IMR-90 (cell line): ENCODE results near the gene FMN1. TPM values are rescaled to one million over a fixed set of nuclear protein-coding genes. Genes with fewer than 3 reads are reported as not detected.

ENCODE experiments used
- ATAC-seq: fragments of 200-7000 bp; cut with Tn5 transposase; 2 replicates; pipeline ENCODE4 v1.9.1; 2020; ENCODE audit warnings: low read depth, mild to moderate bottlenecking, moderate library complexity
- BruUV-seq: library from RNA; stranded (reverse); fragments of 400-500 nt; replicated peaks from 2 replicates; lab custom pipeline; 2021; lab: Mats Ljungman, UMichigan
- CTCF ChIA-PET: fragments of 300-600 bp; formaldehyde crosslinking; extraction: SDS; loops from one replicate; lab custom pipeline; 2021; ENCODE audit warnings: antibody characterized with exemption; lab: Yijun Ruan, JAX
- POLR2A ChIA-PET: fragments of 300-600 bp; sonication (Branson Sonifier 250); formaldehyde crosslinking; loops from one replicate; lab custom pipeline; 2022; ENCODE audit warnings: antibody characterized with exemption; ENCODE audit not compliant: unreplicated experiment; lab: Charles Lee
- DNase-seq: peaks from one replicate; pipeline ENCODE4 v3.0.0; 2013
- H2AFZ ChIP-seq: replicated peaks from 2 replicates; pipeline ENCODE3; 2013; ENCODE audit warnings: low read length, mild to moderate bottlenecking; ENCODE audit not compliant: poor library complexity
- H2AK5ac ChIP-seq: 2 replicates; pipeline ENCODE4 v1.6.1; 2013; ENCODE audit warnings: low read depth, low read length, inconsistent platforms
- H2AK9ac ChIP-seq: replicated peaks from 2 replicates; pipeline ENCODE3; 2013; ENCODE audit warnings: mild to moderate bottlenecking, low read depth, low read length, moderate library complexity; ENCODE audit not compliant: poor library complexity
- H2BK120ac ChIP-seq: 2 replicates; pipeline ENCODE4 v1.6.1; 2013; ENCODE audit warnings: low read depth, low read length, inconsistent platforms
- H2BK15ac ChIP-seq: 3 replicates; pipeline ENCODE4 v1.6.1; 2013; ENCODE audit warnings: low read depth, low read length, inconsistent platforms
- H2BK20ac ChIP-seq: 2 replicates; pipeline ENCODE4 v1.6.1; 2013; ENCODE audit warnings: low read depth, mild to moderate bottlenecking, inconsistent platforms, low read length, moderate library complexity
- H2BK5ac ChIP-seq: 2 replicates; pipeline ENCODE4 v1.6.1; 2013; ENCODE audit warnings: mild to moderate bottlenecking, low read depth, low read length, inconsistent platforms; ENCODE audit not compliant: poor library complexity, severe bottlenecking
- H3K14ac ChIP-seq: replicated peaks from 2 replicates; pipeline ENCODE4 v1.6.1; 2013; ENCODE audit warnings: low read depth, low read length, inconsistent platforms
- H3K18ac ChIP-seq: 2 replicates; pipeline ENCODE4 v1.6.1; 2013; ENCODE audit warnings: low read depth, low read length, control low read depth
- H3K23ac ChIP-seq: 2 replicates; pipeline ENCODE4 v1.6.1; 2013; ENCODE audit warnings: low read depth, low read length, inconsistent platforms
- H3K27ac ChIP-seq: 2 replicates; pipeline ENCODE4 v1.5.1; 2013; ENCODE audit warnings: mild to moderate bottlenecking, control low read depth, low read length; ENCODE audit not compliant: insufficient read depth
- H3K27me3 ChIP-seq: 2 replicates; pipeline ENCODE4 v1.6.1; 2013; ENCODE audit warnings: low read length; ENCODE audit not compliant: control insufficient read depth, insufficient read depth
- H3K36me3 ChIP-seq: 2 replicates; pipeline ENCODE4 v1.6.1; 2013; ENCODE audit warnings: low read length, mixed read lengths; ENCODE audit not compliant: control insufficient read depth, insufficient read depth
- H3K4ac ChIP-seq: 2 replicates; pipeline ENCODE4 v1.6.1; 2013; ENCODE audit warnings: low read depth, low read length, inconsistent platforms
- H3K4me1 ChIP-seq: 2 replicates; pipeline ENCODE4 v1.6.1; 2013; ENCODE audit warnings: low read length, mixed read lengths; ENCODE audit not compliant: control insufficient read depth, insufficient read depth
- H3K4me2 ChIP-seq: 2 replicates; pipeline ENCODE4 v1.6.1; 2013; ENCODE audit warnings: low read depth, mild to moderate bottlenecking, control low read depth, low read length, moderate library complexity
- H3K4me3 ChIP-seq: 2 replicates; pipeline ENCODE4 v1.5.1; 2013; ENCODE audit warnings: low read depth, mild to moderate bottlenecking, control low read depth, low read length, moderate library complexity; ENCODE audit not compliant: insufficient read depth
- H3K56ac ChIP-seq: 2 replicates; pipeline ENCODE4 v1.6.1; 2013; ENCODE audit warnings: low read length, inconsistent platforms; ENCODE audit not compliant: insufficient read depth; ENCODE audit errors: extremely low read depth
- H3K79me1 ChIP-seq, 2 experiments: 2 replicates each; pipeline ENCODE4 v1.6.1; 2013; ENCODE audit warnings: low read length in 2 of 2, inconsistent platforms in 1 of 2, low read depth in 1 of 2
- H3K9ac ChIP-seq: 2 replicates; pipeline ENCODE4 v1.6.1; 2013; ENCODE audit warnings: low read depth, low read length, control low read depth
- H3K9me1 ChIP-seq: 2 replicates; pipeline ENCODE4 v1.6.1; 2013; ENCODE audit warnings: low read length, inconsistent platforms; ENCODE audit not compliant: insufficient read depth
- H3K9me3 ChIP-seq: 2 replicates; pipeline ENCODE4 v1.6.1; 2013; ENCODE audit warnings: low read length; ENCODE audit not compliant: control insufficient read depth, insufficient read depth
- H4K20me1 ChIP-seq: 2 replicates; pipeline ENCODE4 v1.6.1; 2013; ENCODE audit warnings: low read length, inconsistent platforms; ENCODE audit not compliant: insufficient read depth
- H4K5ac ChIP-seq: 2 replicates; pipeline ENCODE4 v1.6.1; 2013; ENCODE audit warnings: mild to moderate bottlenecking, low read depth, low read length, control low read depth
- H4K8ac ChIP-seq, 2 experiments: 2 replicates each; pipeline ENCODE4 v1.6.1; 2013; ENCODE audit warnings: low read depth in 2 of 2, low read length in 2 of 2, control low read depth in 1 of 2, inconsistent platforms in 1 of 2
- H4K91ac ChIP-seq: 2 replicates; pipeline ENCODE4 v1.6.1; 2013; ENCODE audit warnings: low read depth, low read length, inconsistent platforms; ENCODE audit not compliant: insufficient read depth
- BHLHE40 ChIP-seq: fragments of 150-350 bp; IDR thresholded peaks from 2 replicates; pipeline ENCODE4 v1.6.1; 2016; ENCODE audit warnings: mild to moderate bottlenecking, low read depth, low read length
- CTCF ChIP-seq: conservative IDR thresholded peaks from 2 replicates; pipeline ENCODE4 v1.5.1; 2012; ENCODE audit warnings: mild to moderate bottlenecking, low read depth, low read length, improper control_type of control experiment
- FOS ChIP-seq: fragments of 150-350 bp; IDR thresholded peaks from 2 replicates; pipeline ENCODE4 v1.6.1; 2016; ENCODE audit warnings: low read depth, low read length
- MAFK ChIP-seq: IDR thresholded peaks from 2 replicates; pipeline ENCODE4 v1.6.1; 2012; ENCODE audit warnings: low read depth, low read length, improper control_type of control experiment
- POLR2A ChIP-seq: IDR thresholded peaks from 2 replicates; pipeline ENCODE4 v1.6.1; 2012; ENCODE audit warnings: mild to moderate bottlenecking, low read depth, low read length
- RAD21 ChIP-seq: IDR thresholded peaks from 2 replicates; pipeline ENCODE4 v1.6.1; 2012; ENCODE audit warnings: low read length, improper control_type of control experiment
- RCOR1 ChIP-seq: IDR thresholded peaks from 2 replicates; pipeline ENCODE4 v1.6.1; 2012; ENCODE audit warnings: mild to moderate bottlenecking, low read length, improper control_type of control experiment; ENCODE audit not compliant: insufficient replicate concordance
- RFX5 ChIP-seq: IDR thresholded peaks from 2 replicates; pipeline ENCODE4 v1.8.0; 2012; ENCODE audit warnings: low read depth, mild to moderate bottlenecking, low read length, moderate library complexity
- SMC3 ChIP-seq: fragments of 150-350 bp; IDR thresholded peaks from 2 replicates; pipeline ENCODE4 v1.6.1; 2016; ENCODE audit warnings: low read depth, mild to moderate bottlenecking, antibody characterized with exemption, low read length, moderate library complexity
- USF2 ChIP-seq: fragments of 150-350 bp; IDR thresholded peaks from 2 replicates; pipeline ENCODE4 v1.6.1; 2017; ENCODE audit warnings: mild to moderate bottlenecking, antibody characterized with exemption, low read length, low read depth
- WGBS, 2 experiments: methylation state at CpG; one replicate each; pipeline versions ENCODE4 v1.1.5 to v1.1.7; 2013; ENCODE audit warnings: missing lambda C conversion rate in 2 of 2; ENCODE audit not compliant: insufficient read length in 1 of 2; ENCODE audit errors: extremely low coverage in 2 of 2; 5-methylcytosine and 5-hydroxymethylcytosine counted together
- dilution Hi-C: fragments of 300-500 bp; cut with HindIII; formaldehyde crosslinking; loops from one replicate; pipeline ENCODE4 v1.14.3; 2018; ENCODE audit warnings: low sequenced_read_pairs; ENCODE audit not compliant: unreplicated experiment
- in situ Hi-C: fragments of 300-500 bp; cut with MboI; formaldehyde crosslinking; loops from 3 replicates; pipeline ENCODE4 v1.14.3; 2019; ENCODE audit warnings: low sequenced_read_pairs, inconsistent platforms, mixed read lengths
- intact Hi-C: fragments of 100-400 bp; cut with micrococcal nuclease; formaldehyde crosslinking; loops from 2 replicates; pipeline ENCODE4 v1.10.0; 2022
- polyA plus RNA-seq, 3 experiments: library from polyadenylated mRNA; depleted of rRNA; stranded (reverse); fragments of >200 nt; gene quantifications; 2 replicates each; pipeline ENCODE4 v1.2.3, GENCODE V29; 2012; ENCODE audit warnings: low replicate concordance in 1 of 3
- total RNA-seq: library from RNA; depleted of rRNA; stranded (reverse); fragments of >200 nt; gene quantifications from 2 replicates; pipeline ENCODE4 v1.2.3, GENCODE V29; 2012

The FMN1 gene
- total and polyA plus RNA-seq, 2 of the 4 experiments (the other 2 are of a cell fraction) = 7.3 to 17.6 TPM

GRCh38 chr15:32987067-32987466, 207.4 kb downstream of the FMN1 start:
- no peak for DNase-seq
- H3K9me1 ChIP-seq = peaks cover 7% of the 10 kb centered on the region; the same call in 1 of the 2 replicates
- peak overlapping the region; percentile 7; the same call in 1 of the 2 replicates for H3K4me2 ChIP-seq
- 0 out of 2 replicates have a peak overlapping the region, but pooled peaks have one; percentile 20 for H3K23ac ChIP-seq
- ChIA-PET POLR2A (no interaction called here), CTCF (interaction anchor here (1.4 kb wide), 1 partner anchor 325 kb away, joined by 3 read pairs; no protein-coding TSS in a partner anchor)
- no TSS peak for BruUV-seq
- H4K8ac ChIP-seq = peak overlapping the region; percentile 24 to 83; a peak in 3 of 4 replicates
- no peaks in the 10 kb centered on the region for H3K27me3 ChIP-seq
- H3K27ac ChIP-seq = peak overlapping the region; percentile 86
- peaks cover 32 to 73% of the 10 kb centered on the region in 2 experiments for H3K79me1 ChIP-seq
- peak overlapping the region; percentile 52; the same call in 1 of the 2 replicates for H2AK5ac ChIP-seq
- peak overlapping the region; percentile 66 for H2BK120ac ChIP-seq
- in situ Hi-C loops (no loop called here), intact Hi-C loops (loop anchor here (2.0 kb wide), 1 partner anchor 114 kb away; no protein-coding TSS in a partner anchor), dilution Hi-C loops (no loop called here)
- H3K4ac ChIP-seq = peak overlapping the region; percentile 68
- peak overlapping the region; percentile 66 for H3K14ac ChIP-seq
- H3K4me1 ChIP-seq = peaks cover 14% of the 10 kb centered on the region
- WGBS, 2 experiments = no CpG with 5 or more reads among the region's 4 CpGs
- H2AFZ ChIP-seq = no peak overlapping the region
- no peak overlapping the region; the same call in 2 of the 3 replicates for H2BK15ac ChIP-seq
- no peak overlapping the region for H2AK9ac ChIP-seq
- TF ChIP-seq SMC3 (no peak), USF2 (no peak), POLR2A (no peak), RAD21 (no peak), MAFK (no peak), FOS (no peak), RFX5 (no peak), CTCF (no peak), BHLHE40 (no peak), RCOR1 (no peak)
- peak overlapping the region; percentile 73 for H4K91ac ChIP-seq
- peak overlapping the region; percentile 81 for H2BK5ac ChIP-seq
- peak overlapping the region; percentile 83 for H4K5ac ChIP-seq
- peak overlapping the region; percentile 93 for H3K18ac ChIP-seq
- peak overlapping the region; percentile 47 for H2BK20ac ChIP-seq
- no peaks in the 10 kb centered on the region for H3K9me3 ChIP-seq
- ATAC-seq = no peak
- H4K20me1 ChIP-seq = peaks cover 6% of the 10 kb centered on the region; the same call in 1 of the 2 replicates
- 0 out of 2 replicates have a peak overlapping the region, but pooled peaks have one; percentile 52 for H3K56ac ChIP-seq
- H3K9ac ChIP-seq = peak overlapping the region; percentile 68; the same call in 1 of the 2 replicates
- H3K4me3 ChIP-seq = no peak overlapping the region
- peaks cover 2% of the 10 kb centered on the region; the same call in 1 of the 2 replicates for H3K36me3 ChIP-seq
